GM12878 (cell line): ENCODE measurements around the gene SLC26A11. TPM values are rescaled to one million over a fixed set of nuclear protein-coding genes. Genes with fewer than 3 reads are reported as not detected.

ENCODE experiments used
- BHLHE40 ChIP-seq, 2 experiments: fragments of 450-650 bp in 1 of 2; IDR thresholded peaks; 2 replicates each; pipeline ENCODE4 v1.6.1; 2011 to 2017; ENCODE audit warnings: low read depth in 2 of 2, borderline replicate concordance in 1 of 2, improper control_type of control experiment in 1 of 2, low read length in 1 of 2, mild to moderate bottlenecking in 1 of 2
- CREM ChIP-seq: IDR thresholded peaks from 2 replicates; pipeline ENCODE4 v1.6.1; 2014; ENCODE audit warnings: antibody characterized with exemption, low read depth
- DPF2 ChIP-seq: fragments of 450-650 bp; IDR thresholded peaks from 2 replicates; pipeline ENCODE4 v1.6.1; 2017; ENCODE audit warnings: mild to moderate bottlenecking
- EGR1 ChIP-seq, 2 experiments: IDR thresholded peaks; 1 replicate in 1 of 2; 2 replicates in 1 of 2; pipeline ENCODE4 v1.6.1; 2011 to 2012; ENCODE audit warnings: low read depth in 2 of 2, low read length in 2 of 2, borderline replicate concordance in 1 of 2, mild to moderate bottlenecking in 1 of 2, moderate library complexity in 1 of 2
- EP300 ChIP-seq, 2 experiments: fragments of 150-350 bp in 1 of 2; IDR thresholded peaks; 2 replicates each; pipeline ENCODE4 v1.6.1; 2011 to 2012; ENCODE audit warnings: low read depth in 2 of 2, low read length in 2 of 2, borderline replicate concordance in 1 of 2, improper control_type of control experiment in 1 of 2, inconsistent platforms in 1 of 2; ENCODE audit not compliant: control insufficient read depth in 1 of 2
- EZH2 ChIP-seq: IDR thresholded peaks from 2 replicates; pipeline ENCODE4 v1.6.1; 2012; ENCODE audit warnings: low read depth, mild to moderate bottlenecking, control low read depth, inconsistent platforms, low read length, borderline replicate concordance; ENCODE audit not compliant: control insufficient read depth
- HCFC1 ChIP-seq: fragments of 150-350 bp; IDR thresholded peaks from 2 replicates; pipeline ENCODE4 v1.6.1; 2014; ENCODE audit warnings: low read length
- HDGF ChIP-seq: fragments of 450-650 bp; IDR thresholded peaks from 2 replicates; pipeline ENCODE4 v1.6.1; 2016; ENCODE audit warnings: antibody characterized with exemption
- MEF2B ChIP-seq: fragments of 450-650 bp; IDR thresholded peaks from 2 replicates; pipeline ENCODE4 v1.6.1; 2018; ENCODE audit warnings: mild to moderate bottlenecking, moderate library complexity; ENCODE audit not compliant: partially characterized antibody, poor library complexity, severe bottlenecking
- MXI1 ChIP-seq: fragments of 150-350 bp; IDR thresholded peaks from 2 replicates; pipeline ENCODE4 v1.6.1; 2011; ENCODE audit warnings: low read depth, mild to moderate bottlenecking, inconsistent platforms, low read length, improper control_type of control experiment
- POU2F2 ChIP-seq: IDR thresholded peaks from 3 replicates; pipeline ENCODE4 v1.6.1; 2011; ENCODE audit warnings: low read depth, mild to moderate bottlenecking, low read length, borderline replicate concordance
- RCOR1 ChIP-seq: conservative IDR thresholded peaks from 2 replicates; pipeline ENCODE4 v1.6.1; 2012; ENCODE audit warnings: low read depth, low read length, improper control_type of control experiment
- RUNX3 ChIP-seq: IDR thresholded peaks from 2 replicates; pipeline ENCODE4 v1.6.1; 2012; ENCODE audit warnings: low read length, inconsistent platforms
- SREBF1 ChIP-seq: IDR thresholded peaks from 2 replicates; pipeline ENCODE4 v1.6.1; 2012; ENCODE audit warnings: mild to moderate bottlenecking, low read length
- STAT3 ChIP-seq: IDR thresholded peaks from 2 replicates; pipeline ENCODE4 v1.6.1; 2011; ENCODE audit warnings: low read depth, low read length, improper control_type of control experiment
- SUZ12 ChIP-seq: fragments of 200-600 bp; sonication (generic); IDR thresholded peaks from one replicate; pipeline ENCODE4 v1.6.1; 2018; ENCODE audit warnings: antibody characterized with exemption, mild to moderate bottlenecking; ENCODE audit not compliant: unreplicated experiment
- TAF1 ChIP-seq: IDR thresholded peaks from 2 replicates; pipeline ENCODE4 v1.6.1; 2011; ENCODE audit warnings: mild to moderate bottlenecking, low read depth, low read length, borderline replicate concordance
- WRNIP1 ChIP-seq: IDR thresholded peaks from 2 replicates; pipeline ENCODE4 v1.6.1; 2011; ENCODE audit warnings: low read depth, low read length, improper control_type of control experiment, borderline replicate concordance
- polyA plus RNA-seq, 11 experiments: library from polyadenylated mRNA; depleted of rRNA in 4 of 11; unstranded in 6 of 11; stranded (reverse) in 5 of 11; fragments of >200 nt; fragmentation: Nextera tagmentation in 4 of 11; fragmentation: Illumina TruSeq in 1 of 11; extraction: Ambion mirVana in 4 of 11; extraction: Trizol in 1 of 11; gene quantifications; 1 replicate in 1 of 11; 2 replicates in 10 of 11; pipeline versions ENCODE4 v1.2.1 to v1.2.3, GENCODE V29; 2011 to 2016; ENCODE audit warnings: inconsistent platforms in 2 of 11, missing spikeins in 2 of 11, low read depth in 1 of 11
- total RNA-seq, 4 experiments: library from RNA; depleted of rRNA in 3 of 4; stranded (reverse); fragments of >200 nt in 3 of 4; fragmentation: Illumina TruSeq in 1 of 4; extraction: Trizol in 1 of 4; gene quantifications; 2 replicates each; pipeline versions ENCODE4 v1.2.1 to v1.2.3, GENCODE V29; 2013 to 2021
- TF ChIP-seq, protein P1 (sequence below): fragments of 450-650 bp; IDR thresholded peaks from 2 replicates; pipeline ENCODE4 v1.6.1; 2016; ENCODE audit warnings: mild to moderate bottlenecking
- TF ChIP-seq, protein P2 (sequence below): IDR thresholded peaks from 2 replicates; pipeline ENCODE4 v1.6.1; 2011; ENCODE audit warnings: mild to moderate bottlenecking, low read depth, low read length, moderate library complexity; ENCODE audit not compliant: insufficient replicate concordance
- TF ChIP-seq, protein P3 (sequence below): IDR thresholded peaks from 2 replicates; pipeline ENCODE4 v1.6.1; 2012; ENCODE audit warnings: low read length, inconsistent platforms

Gene SLC26A11
- total and polyA plus RNA-seq, 10 of the 15 experiments (the other 5 are each of a cell fraction or from before 2014, with no cell fraction given): 0.05 to 4.1 (median 1.2) TPM; not detected in 1

DNA sequence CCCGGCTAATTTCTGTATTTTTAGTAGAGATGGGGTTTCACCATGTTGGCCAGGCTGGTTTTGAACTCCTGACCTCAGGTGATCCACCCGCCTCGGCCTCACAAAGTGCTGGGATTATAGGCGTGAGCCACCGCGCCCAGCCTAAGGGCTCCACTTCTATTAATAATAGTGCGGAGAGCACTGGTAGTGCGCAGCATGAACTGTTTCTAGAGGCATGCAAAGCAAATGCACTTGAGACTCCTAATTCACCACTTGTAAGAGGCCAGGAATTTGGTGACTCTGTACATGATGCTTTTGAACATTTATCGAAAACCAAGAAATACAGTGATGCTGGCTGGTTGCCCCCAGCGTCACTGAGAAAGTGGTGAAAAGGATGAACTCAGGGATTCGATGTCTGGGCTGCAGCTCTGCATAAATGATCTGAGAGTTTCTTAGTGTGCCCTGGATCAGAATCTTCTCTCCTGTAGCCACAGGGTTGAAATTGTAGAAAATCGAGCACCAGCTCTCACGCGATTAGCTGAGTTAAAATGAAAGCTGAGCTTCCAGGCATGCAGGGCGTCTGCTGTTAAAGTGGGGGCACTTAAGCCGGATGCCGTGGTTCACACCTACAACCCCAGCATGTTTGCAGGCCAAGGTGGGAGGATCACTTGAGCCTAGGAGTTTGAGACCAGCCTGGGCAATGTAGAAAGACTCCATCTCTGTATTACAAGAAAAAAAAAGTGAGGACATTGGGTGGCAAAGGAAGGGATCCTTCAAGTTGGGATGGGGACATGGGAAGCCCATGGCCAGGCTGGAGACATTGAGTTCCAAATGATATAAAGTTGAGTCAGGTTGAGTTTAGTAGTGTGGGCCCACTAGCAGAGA is 45.2 kb downstream of the SLC26A11 start (continued):
- TF ChIP-seq, protein P1, sequence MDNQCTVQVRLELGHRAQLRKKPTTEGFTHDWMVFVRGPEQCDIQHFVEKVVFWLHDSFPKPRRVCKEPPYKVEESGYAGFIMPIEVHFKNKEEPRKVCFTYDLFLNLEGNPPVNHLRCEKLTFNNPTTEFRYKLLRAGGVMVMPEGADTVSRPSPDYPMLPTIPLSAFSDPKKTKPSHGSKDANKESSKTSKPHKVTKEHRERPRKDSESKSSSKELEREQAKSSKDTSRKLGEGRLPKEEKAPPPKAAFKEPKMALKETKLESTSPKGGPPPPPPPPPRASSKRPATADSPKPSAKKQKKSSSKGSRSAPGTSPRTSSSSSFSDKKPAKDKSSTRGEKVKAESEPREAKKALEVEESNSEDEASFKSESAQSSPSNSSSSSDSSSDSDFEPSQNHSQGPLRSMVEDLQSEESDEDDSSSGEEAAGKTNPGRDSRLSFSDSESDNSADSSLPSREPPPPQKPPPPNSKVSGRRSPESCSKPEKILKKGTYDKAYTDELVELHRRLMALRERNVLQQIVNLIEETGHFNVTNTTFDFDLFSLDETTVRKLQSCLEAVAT: peak; percentile 72; the same call in 1 of the 2 replicates
- TF ChIP-seq BHLHE40 (IDR thresholded peaks at IDR 0.05; ENCODE audit: borderline replicate concordance in 1 of 2, low read depth in 2 of 2, low read length in 1 of 2) (peak; percentile 96), RCOR1 (0 out of 2 replicates have a peak, but pooled peaks have one; percentile 45), RUNX3 (peak; percentile 83), DPF2 (peak; percentile 92), MEF2B (peak; percentile 47), HDGF (peak; percentile 60; the same call in 1 of the 2 replicates), SREBF1 (0 out of 2 replicates have a peak, but pooled peaks have one; percentile 12), SUZ12 (no peak), MXI1 (peak; percentile 82; the same call in 1 of the 2 replicates), STAT3 (peak; percentile 82; the same call in 1 of the 2 replicates), CREM (peak; percentile 69; the same call in 1 of the 2 replicates), POU2F2 (peak; percentile 60; the same call in 2 of the 3 replicates), EZH2 (no peak), TAF1 (no peak), HCFC1 (no peak), WRNIP1 (0 out of 2 replicates have a peak, but pooled peaks have one; percentile 52), EGR1 (IDR thresholded peaks at IDR 0.05; ENCODE audit: borderline replicate concordance in 1 of 2, low read depth in 2 of 2, low read length in 2 of 2) (0 out of 3 replicates have a peak, but pooled peaks of 1 of the 2 experiments have one; percentile 5), EP300 (IDR thresholded peaks at IDR 0.05; ENCODE audit: borderline replicate concordance in 1 of 2, control insufficient read depth in 1 of 2, low read depth in 2 of 2, low read length in 2 of 2) (peak; percentile 77 to 84)
- TF ChIP-seq, protein P2, sequence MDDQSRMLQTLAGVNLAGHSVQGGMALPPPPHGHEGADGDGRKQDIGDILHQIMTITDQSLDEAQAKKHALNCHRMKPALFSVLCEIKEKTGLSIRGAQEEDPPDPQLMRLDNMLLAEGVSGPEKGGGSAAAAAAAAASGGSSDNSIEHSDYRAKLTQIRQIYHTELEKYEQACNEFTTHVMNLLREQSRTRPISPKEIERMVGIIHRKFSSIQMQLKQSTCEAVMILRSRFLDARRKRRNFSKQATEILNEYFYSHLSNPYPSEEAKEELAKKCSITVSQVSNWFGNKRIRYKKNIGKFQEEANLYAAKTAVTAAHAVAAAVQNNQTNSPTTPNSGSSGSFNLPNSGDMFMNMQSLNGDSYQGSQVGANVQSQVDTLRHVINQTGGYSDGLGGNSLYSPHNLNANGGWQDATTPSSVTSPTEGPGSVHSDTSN: no peak
- TF ChIP-seq, protein P3, sequence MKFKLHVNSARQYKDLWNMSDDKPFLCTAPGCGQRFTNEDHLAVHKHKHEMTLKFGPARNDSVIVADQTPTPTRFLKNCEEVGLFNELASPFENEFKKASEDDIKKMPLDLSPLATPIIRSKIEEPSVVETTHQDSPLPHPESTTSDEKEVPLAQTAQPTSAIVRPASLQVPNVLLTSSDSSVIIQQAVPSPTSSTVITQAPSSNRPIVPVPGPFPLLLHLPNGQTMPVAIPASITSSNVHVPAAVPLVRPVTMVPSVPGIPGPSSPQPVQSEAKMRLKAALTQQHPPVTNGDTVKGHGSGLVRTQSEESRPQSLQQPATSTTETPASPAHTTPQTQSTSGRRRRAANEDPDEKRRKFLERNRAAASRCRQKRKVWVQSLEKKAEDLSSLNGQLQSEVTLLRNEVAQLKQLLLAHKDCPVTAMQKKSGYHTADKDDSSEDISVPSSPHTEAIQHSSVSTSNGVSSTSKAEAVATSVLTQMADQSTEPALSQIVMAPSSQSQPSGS: peak; percentile 75
